ENCODE data around the gene NTHL1.

Gene NTHL1

GRCh38 chr16:2072926-2073325, 25.3 kb upstream of the NTHL1 start:
- Histone ChIP-seq H3K36me3 (ENCODE audit: control insufficient read depth, insufficient read depth, low read length) (peaks cover 55% of the 10 kb centered on the region), H3K9me3 (ENCODE audit: control insufficient read depth, insufficient read depth, low read length) (no peaks in the 10 kb centered on the region), H3K4me3 (ENCODE audit: low read depth, low read length) (no peak overlapping the region), H3K27me3 (ENCODE audit: control insufficient read depth, insufficient read depth, low read length) (no peaks in the 10 kb centered on the region), H3K9ac (ENCODE audit: low read depth, low read length) (no peak overlapping the region), H3K4me1 (ENCODE audit: control insufficient read depth, insufficient read depth, low read length) (no peaks in the 10 kb centered on the region)

- Histone ChIP-seq H3K4me3 (ENCODE audit: low read depth, low read length) (no peak overlapping the region), H3K4me1 (ENCODE audit: control insufficient read depth, insufficient read depth, low read length) (no peaks in the 10 kb centered on the region), H3K9ac (ENCODE audit: low read depth, low read length) (no peak overlapping the region), H3K27me3 (ENCODE audit: control insufficient read depth, insufficient read depth, low read length) (no peaks in the 10 kb centered on the region), H3K9me3 (ENCODE audit: control insufficient read depth, insufficient read depth, low read length) (no peaks in the 10 kb centered on the region), H3K36me3 (ENCODE audit: control insufficient read depth, insufficient read depth, low read length) (peaks cover 54% of the 10 kb centered on the region)
Observed at GRCh38 chr16:2071454-2072202, 24.0 kb upstream of the NTHL1 start.

- H3K9me3 ChIP-seq (ENCODE audit: control insufficient read depth, insufficient read depth, low read length), result no peaks in the 10 kb centered on the region
- H3K4me3 ChIP-seq (ENCODE audit: low read depth, low read length), result no peak overlapping the region
- no peak overlapping the region for H3K9ac ChIP-seq (ENCODE audit: low read depth, low read length)
- H3K4me1 ChIP-seq (ENCODE audit: control insufficient read depth, insufficient read depth, low read length), result no peaks in the 10 kb centered on the region
- H3K27me3 ChIP-seq (ENCODE audit: control insufficient read depth, insufficient read depth, low read length), result no peaks in the 10 kb centered on the region
- peaks cover 56% of the 10 kb centered on the region for H3K36me3 ChIP-seq (ENCODE audit: control insufficient read depth, insufficient read depth, low read length)
Observed at GRCh38 chr16:2070576-2071453, 23.2 kb upstream of the NTHL1 start.

GRCh38 chr16:2066139-2066538, 18.5 kb upstream of the NTHL1 start:
- Histone ChIP-seq H3K27me3 (ENCODE audit: control insufficient read depth, insufficient read depth, low read length) (no peaks in the 10 kb centered on the region), H3K4me3 (ENCODE audit: low read depth, low read length) (no peak overlapping the region), H3K9ac (ENCODE audit: low read depth, low read length) (no peak overlapping the region), H3K9me3 (ENCODE audit: control insufficient read depth, insufficient read depth, low read length) (no peaks in the 10 kb centered on the region), H3K36me3 (ENCODE audit: control insufficient read depth, insufficient read depth, low read length) (peaks cover 37% of the 10 kb centered on the region), H3K4me1 (ENCODE audit: control insufficient read depth, insufficient read depth, low read length) (no peaks in the 10 kb centered on the region)

GRCh38 chr16:2064368-2064945, 16.8 kb upstream of the NTHL1 start:
- Histone ChIP-seq H3K9me3 (ENCODE audit: control insufficient read depth, insufficient read depth, low read length) (no peaks in the 10 kb centered on the region), H3K36me3 (ENCODE audit: control insufficient read depth, insufficient read depth, low read length) (peaks cover 29% of the 10 kb centered on the region), H3K27me3 (ENCODE audit: control insufficient read depth, insufficient read depth, low read length) (no peaks in the 10 kb centered on the region), H3K4me1 (ENCODE audit: control insufficient read depth, insufficient read depth, low read length) (no peaks in the 10 kb centered on the region), H3K4me3 (ENCODE audit: low read depth, low read length) (no peak overlapping the region), H3K9ac (ENCODE audit: low read depth, low read length) (no peak overlapping the region)

- Histone ChIP-seq H3K36me3 (ENCODE audit: control insufficient read depth, insufficient read depth, low read length) (peaks cover 29% of the 10 kb centered on the region), H3K9ac (ENCODE audit: low read depth, low read length) (no peak overlapping the region), H3K4me1 (ENCODE audit: control insufficient read depth, insufficient read depth, low read length) (no peaks in the 10 kb centered on the region)
Observed at GRCh38 chr16:2063861-2064260, 16.2 kb upstream of the NTHL1 start.

GRCh38 chr16:2062801-2063200, 15.2 kb upstream of the NTHL1 start:
- Histone ChIP-seq H3K4me1 (ENCODE audit: control insufficient read depth, insufficient read depth, low read length) (no peaks in the 10 kb centered on the region), H3K9me3 (ENCODE audit: control insufficient read depth, insufficient read depth, low read length) (no peaks in the 10 kb centered on the region), H3K27me3 (ENCODE audit: control insufficient read depth, insufficient read depth, low read length) (no peaks in the 10 kb centered on the region), H3K36me3 (ENCODE audit: control insufficient read depth, insufficient read depth, low read length) (peaks cover 32% of the 10 kb centered on the region), H3K9ac (ENCODE audit: low read depth, low read length) (no peak overlapping the region), H3K4me3 (ENCODE audit: low read depth, low read length) (no peak overlapping the region)

More at GRCh38 chr16:2063861-2064260, 16.2 kb upstream of the NTHL1 start:
- Histone ChIP-seq H3K4me3 (ENCODE audit: low read depth, low read length) (no peak overlapping the region), H3K27me3 (ENCODE audit: control insufficient read depth, insufficient read depth, low read length) (no peaks in the 10 kb centered on the region), H3K9me3 (ENCODE audit: control insufficient read depth, insufficient read depth, low read length) (no peaks in the 10 kb centered on the region)

- H3K27me3 ChIP-seq (ENCODE audit: control insufficient read depth, insufficient read depth, low read length), result no peaks in the 10 kb centered on the region
- H3K36me3 ChIP-seq (ENCODE audit: control insufficient read depth, insufficient read depth, low read length), result peaks cover 34% of the 10 kb centered on the region
- no peaks in the 10 kb centered on the region for H3K4me1 ChIP-seq (ENCODE audit: control insufficient read depth, insufficient read depth, low read length)
- H3K9me3 ChIP-seq (ENCODE audit: control insufficient read depth, insufficient read depth, low read length), result no peaks in the 10 kb centered on the region
- H3K4me3 ChIP-seq (ENCODE audit: low read depth, low read length), result no peak overlapping the region
- no peak overlapping the region for H3K9ac ChIP-seq (ENCODE audit: low read depth, low read length)
Observed at GRCh38 chr16:2061526-2061925, 13.9 kb upstream of the NTHL1 start.

- Histone ChIP-seq H3K27me3 (ENCODE audit: control insufficient read depth, insufficient read depth, low read length) (no peaks in the 10 kb centered on the region), H3K9me3 (ENCODE audit: control insufficient read depth, insufficient read depth, low read length) (no peaks in the 10 kb centered on the region), H3K9ac (ENCODE audit: low read depth, low read length) (no peak overlapping the region), H3K4me1 (ENCODE audit: control insufficient read depth, insufficient read depth, low read length) (no peaks in the 10 kb centered on the region), H3K4me3 (ENCODE audit: low read depth, low read length) (no peak overlapping the region), H3K36me3 (ENCODE audit: control insufficient read depth, insufficient read depth, low read length) (peaks cover 30% of the 10 kb centered on the region)
Observed at GRCh38 chr16:2061023-2061422, 13.4 kb upstream of the NTHL1 start.

GRCh38 chr16:2060346-2060745, 12.7 kb upstream of the NTHL1 start:
- H3K36me3 ChIP-seq (ENCODE audit: control insufficient read depth, insufficient read depth, low read length), result peaks cover 24% of the 10 kb centered on the region
- no peak overlapping the region for H3K4me3 ChIP-seq (ENCODE audit: low read depth, low read length)
- no peaks in the 10 kb centered on the region for H3K9me3 ChIP-seq (ENCODE audit: control insufficient read depth, insufficient read depth, low read length)
- H3K27me3 ChIP-seq (ENCODE audit: control insufficient read depth, insufficient read depth, low read length), result no peaks in the 10 kb centered on the region
- no peak overlapping the region for H3K9ac ChIP-seq (ENCODE audit: low read depth, low read length)
- no peaks in the 10 kb centered on the region for H3K4me1 ChIP-seq (ENCODE audit: control insufficient read depth, insufficient read depth, low read length)

GRCh38 chr16:2058872-2059271, 11.2 kb upstream of the NTHL1 start:
- peaks cover 27% of the 10 kb centered on the region for H3K36me3 ChIP-seq (ENCODE audit: control insufficient read depth, insufficient read depth, low read length)

More at GRCh38 chr16:2058872-2059271, 11.2 kb upstream of the NTHL1 start:
- Histone ChIP-seq H3K9me3 (ENCODE audit: control insufficient read depth, insufficient read depth, low read length) (no peaks in the 10 kb centered on the region), H3K9ac (ENCODE audit: low read depth, low read length) (no peak overlapping the region), H3K4me1 (ENCODE audit: control insufficient read depth, insufficient read depth, low read length) (no peaks in the 10 kb centered on the region), H3K27me3 (ENCODE audit: control insufficient read depth, insufficient read depth, low read length) (no peaks in the 10 kb centered on the region), H3K4me3 (ENCODE audit: low read depth, low read length) (no peak overlapping the region)

Data from iPS-15b (cell line).